GM13977 (cell line): ENCODE data around the gene IDNK.

Experiments
- DNase-seq: peaks from one replicate; pipeline ENCODE4 v3.0.0; 2012; ENCODE audit warnings: low spot score
- in situ Hi-C: fragments of 300-500 bp; cut with MboI; formaldehyde crosslinking; loops from one replicate; pipeline ENCODE4 v1.12.0; 2022; ENCODE audit warnings: low sequenced_read_pairs, low pct_unique_long_range_greater_than_20kb, mixed read lengths, inconsistent platforms; ENCODE audit not compliant: unreplicated experiment
- TF ChIP-seq, protein P1 (sequence below): IDR thresholded peaks from 2 replicates; pipeline ENCODE4 v1.5.1; 2012; ENCODE audit warnings: mild to moderate bottlenecking, control low read depth; ENCODE audit not compliant: insufficient read depth; ENCODE audit errors: extremely low read depth, missing control alignments

IDNK gene

DNA sequence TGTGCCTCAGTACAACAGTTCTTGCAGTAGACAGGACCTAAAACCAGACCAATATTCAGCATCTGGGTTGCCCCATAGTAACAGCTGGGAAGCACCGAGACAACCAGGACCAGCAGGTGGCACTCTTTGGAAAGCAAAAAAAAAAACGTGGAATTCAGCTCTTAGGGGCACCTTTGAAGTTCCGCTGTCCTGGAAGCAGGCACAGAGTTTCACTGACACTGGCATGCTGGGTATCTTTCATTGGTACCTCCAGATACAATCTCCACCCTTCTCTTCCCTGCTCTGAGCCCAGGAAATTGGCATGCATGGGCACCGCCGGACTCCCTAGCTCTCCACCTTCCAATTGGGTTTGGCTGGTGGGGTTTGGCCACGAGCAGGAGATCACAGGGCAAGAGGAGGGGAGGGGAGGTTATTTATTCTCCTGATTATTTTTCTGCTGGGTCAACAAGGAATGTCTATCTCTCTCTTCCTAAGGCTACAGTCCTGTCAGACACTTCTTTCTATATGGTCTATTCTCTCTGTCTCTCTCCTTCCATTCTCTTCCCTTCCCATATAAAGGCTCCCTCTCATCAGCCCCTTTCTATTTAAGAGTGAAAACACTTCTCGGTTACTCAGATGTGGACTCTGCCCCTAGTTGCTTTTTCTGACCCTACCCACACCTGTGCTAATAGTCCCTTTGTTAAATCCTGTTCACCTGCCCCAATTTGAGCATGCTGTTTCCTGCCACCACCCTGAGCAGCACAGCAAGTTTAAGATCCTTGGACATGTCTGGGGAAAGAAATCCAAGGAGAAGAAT, 1.9 kb upstream of the IDNK start:
- TF ChIP-seq, protein P1, sequence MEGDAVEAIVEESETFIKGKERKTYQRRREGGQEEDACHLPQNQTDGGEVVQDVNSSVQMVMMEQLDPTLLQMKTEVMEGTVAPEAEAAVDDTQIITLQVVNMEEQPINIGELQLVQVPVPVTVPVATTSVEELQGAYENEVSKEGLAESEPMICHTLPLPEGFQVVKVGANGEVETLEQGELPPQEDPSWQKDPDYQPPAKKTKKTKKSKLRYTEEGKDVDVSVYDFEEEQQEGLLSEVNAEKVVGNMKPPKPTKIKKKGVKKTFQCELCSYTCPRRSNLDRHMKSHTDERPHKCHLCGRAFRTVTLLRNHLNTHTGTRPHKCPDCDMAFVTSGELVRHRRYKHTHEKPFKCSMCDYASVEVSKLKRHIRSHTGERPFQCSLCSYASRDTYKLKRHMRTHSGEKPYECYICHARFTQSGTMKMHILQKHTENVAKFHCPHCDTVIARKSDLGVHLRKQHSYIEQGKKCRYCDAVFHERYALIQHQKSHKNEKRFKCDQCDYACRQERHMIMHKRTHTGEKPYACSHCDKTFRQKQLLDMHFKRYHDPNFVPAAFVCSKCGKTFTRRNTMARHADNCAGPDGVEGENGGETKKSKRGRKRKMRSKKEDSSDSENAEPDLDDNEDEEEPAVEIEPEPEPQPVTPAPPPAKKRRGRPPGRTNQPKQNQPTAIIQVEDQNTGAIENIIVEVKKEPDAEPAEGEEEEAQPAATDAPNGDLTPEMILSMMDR, result peak; percentile 70
- in situ Hi-C loops, result no loop called here
- DNase-seq, result peak; percentile 55

DNA sequence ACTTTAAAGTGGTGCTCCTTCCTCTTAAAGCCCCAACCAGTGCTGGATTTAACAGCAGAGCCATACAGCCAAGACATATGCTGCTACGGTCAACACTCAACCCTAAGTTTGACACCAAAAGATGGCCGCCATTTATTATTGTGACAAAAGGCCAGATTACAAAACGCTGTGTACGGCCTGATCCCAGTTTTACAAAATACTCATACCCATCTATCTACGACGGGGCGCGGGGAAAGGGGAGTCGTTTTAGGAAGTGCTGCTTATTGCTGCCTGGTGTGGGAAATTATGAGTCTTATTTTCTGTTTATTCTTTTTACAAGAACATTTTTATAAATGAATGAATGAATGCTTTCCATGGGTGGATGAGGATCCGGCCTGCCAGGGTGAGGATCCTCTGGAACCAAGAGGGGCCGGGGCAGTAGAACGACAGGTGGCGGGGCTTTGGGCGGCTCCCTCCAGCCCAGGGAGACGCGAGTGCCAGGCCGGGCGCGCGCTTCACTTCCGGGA, 457 bp upstream of the IDNK start:
- TF ChIP-seq, protein P1, result no peak
- peak; percentile 28 for DNase-seq
- in situ Hi-C loops, result no loop called here

DNA sequence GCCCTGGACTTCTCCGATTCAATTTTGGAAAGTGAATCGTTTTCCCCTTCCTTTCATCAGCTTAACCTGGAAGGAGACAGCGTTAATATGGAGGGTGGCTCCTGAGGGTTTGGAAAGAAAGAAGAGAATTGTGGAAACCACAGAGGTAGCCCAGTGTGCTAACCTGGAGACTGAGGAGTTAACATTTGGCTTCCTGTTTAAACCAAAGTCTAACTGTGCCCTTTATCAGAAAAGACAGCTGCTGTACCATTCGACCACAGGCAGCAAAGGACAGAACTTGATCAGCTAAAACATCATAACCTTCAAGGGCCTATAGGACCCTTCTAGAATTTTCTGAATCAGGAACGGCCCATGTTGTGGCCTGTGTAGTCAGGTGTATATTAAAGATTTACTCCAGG, 735 bp downstream of the IDNK start:
- TF ChIP-seq, protein P1, result no peak
- in situ Hi-C loops, result no loop called here
- DNase-seq, result no peak

DNA sequence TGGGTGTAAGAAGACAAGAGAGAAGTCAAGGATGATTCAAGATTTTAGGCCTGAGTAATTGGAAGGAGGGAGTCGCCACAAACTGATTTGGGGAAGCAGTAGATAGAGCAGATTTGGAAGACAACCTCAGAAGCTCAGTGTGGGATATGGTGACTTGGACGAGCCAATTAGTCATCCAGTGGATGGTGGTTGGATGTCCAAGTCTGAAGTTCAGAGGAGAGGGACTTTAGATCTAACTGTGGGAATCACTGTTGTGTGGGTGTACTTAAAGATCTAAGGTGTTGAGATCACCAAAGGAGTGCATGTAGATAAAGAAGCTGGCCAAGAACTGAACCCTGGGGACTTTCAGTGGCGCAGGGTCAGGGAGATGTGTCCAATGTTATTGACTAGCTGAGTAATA, 2.2 kb downstream of the IDNK start:
- no peak for DNase-seq
- in situ Hi-C loops, result no loop called here
- TF ChIP-seq, protein P1, result no peak

DNA sequence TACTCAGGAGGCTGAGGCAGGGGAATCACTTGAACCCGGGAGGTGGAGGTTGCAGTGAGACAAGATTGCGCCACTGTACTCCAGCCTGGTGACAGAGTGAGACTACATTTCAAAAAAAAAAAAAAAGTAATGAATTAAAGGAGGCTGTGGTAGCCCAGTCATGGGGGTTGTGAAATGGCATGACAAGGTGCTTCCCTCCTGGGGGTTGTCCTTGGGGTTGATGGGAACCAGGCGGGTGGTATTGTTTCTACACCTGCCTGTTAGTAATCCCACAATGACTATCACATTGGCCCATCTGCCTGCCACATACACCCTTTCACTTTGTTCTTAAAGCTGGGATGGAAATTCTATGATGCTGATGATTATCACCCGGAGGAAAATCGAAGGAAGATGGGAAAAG, 5.6 kb downstream of the IDNK start:
- DNase-seq, result no peak
- TF ChIP-seq, protein P1, result no peak
- in situ Hi-C loops, result no loop called here

DNA sequence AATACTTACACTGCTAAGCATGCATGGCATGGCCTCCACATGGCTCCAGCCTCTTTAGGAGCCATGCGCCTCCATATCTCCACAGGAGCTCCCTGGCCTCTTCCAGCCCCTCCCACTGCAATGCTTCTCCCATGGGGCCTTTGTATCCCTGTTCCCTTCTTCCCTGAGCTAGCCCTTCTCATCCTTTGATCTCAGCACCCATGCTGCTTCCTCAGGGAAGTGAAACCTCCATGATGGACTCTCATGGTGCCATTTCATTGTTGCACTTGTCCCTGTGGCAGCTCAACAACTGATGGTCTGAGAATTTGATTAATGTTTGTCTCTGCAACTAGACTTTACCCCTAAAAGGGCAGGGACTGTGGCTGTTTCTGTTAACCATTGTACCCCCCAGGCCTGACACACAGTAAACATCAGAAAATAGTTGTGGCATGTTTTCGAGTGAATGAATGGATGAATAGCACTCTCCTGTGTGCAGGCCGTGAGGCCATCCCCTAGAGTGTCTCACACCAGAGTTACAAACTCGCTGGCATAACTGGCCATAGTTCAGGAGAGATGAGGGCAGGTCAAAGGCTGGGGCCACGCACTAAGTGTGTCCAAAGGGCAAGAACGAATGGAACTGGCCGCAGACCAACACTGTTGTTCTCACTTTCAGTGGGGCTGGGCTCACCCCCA, 6.6 kb downstream of the IDNK start:
- TF ChIP-seq, protein P1, result no peak
- DNase-seq, result no peak
- in situ Hi-C loops, result no loop called here
